ENCODE data around the gene SSR4. TPM values are rescaled to one million over a fixed set of nuclear protein-coding genes. Genes with fewer than 3 reads are reported as not detected.

SSR4 gene
- total RNA-seq = 133 and 187 TPM in 2 replicates

DNA sequence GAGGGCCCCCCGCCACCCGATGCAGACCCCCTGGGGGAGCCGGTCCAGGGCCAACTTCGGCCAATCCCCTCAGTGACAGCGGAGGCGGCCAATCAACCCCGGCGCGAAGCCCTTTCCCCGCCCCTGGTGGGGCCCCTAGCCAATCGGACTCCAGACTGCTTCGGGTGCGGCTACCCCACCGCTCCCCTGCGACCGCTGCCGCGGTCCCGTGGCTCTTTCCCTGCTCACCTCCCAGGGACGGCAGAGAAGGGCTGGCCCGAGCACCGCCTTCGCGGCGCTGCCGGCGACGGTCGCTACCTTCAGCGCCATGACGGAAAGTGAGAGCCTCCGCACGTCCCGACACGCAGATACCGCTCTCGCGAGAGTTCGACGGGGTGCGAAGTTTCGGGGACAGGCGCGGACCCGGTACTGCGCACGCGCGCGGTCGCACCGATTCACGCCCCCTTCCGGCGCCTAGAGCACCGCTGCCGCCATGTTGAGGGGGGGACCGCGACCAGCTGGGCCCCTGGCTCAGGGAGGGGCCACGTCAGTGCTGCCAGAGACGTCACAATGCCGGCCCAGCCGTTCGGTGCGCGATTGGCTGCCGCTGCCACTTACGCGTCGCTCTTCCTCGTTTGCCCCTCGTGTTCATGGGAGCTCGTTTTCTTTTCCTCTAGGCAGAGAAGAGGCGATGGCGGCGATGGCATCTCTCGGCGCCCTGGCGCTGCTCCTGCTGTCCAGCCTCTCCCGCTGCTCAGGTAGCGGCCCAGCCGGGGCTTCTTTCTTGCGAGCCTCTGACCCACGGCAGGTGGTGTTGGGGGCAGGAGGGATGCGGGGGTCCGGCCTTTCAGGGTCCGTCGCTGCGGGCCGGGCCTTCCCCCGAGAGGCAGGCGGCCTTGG, at the start of gene SSR4, which contains the start of gene IDH3G:
TSS of gene SSR4 (plus strand) at position 651 of the 879 bp plus-strand sequence. CDS start at position 671, 20 bp downstream.
TSS of gene IDH3G (minus strand) at position 358 of the 879 bp plus-strand sequence. CDS start at position 309, 49 bp downstream.

DNA sequence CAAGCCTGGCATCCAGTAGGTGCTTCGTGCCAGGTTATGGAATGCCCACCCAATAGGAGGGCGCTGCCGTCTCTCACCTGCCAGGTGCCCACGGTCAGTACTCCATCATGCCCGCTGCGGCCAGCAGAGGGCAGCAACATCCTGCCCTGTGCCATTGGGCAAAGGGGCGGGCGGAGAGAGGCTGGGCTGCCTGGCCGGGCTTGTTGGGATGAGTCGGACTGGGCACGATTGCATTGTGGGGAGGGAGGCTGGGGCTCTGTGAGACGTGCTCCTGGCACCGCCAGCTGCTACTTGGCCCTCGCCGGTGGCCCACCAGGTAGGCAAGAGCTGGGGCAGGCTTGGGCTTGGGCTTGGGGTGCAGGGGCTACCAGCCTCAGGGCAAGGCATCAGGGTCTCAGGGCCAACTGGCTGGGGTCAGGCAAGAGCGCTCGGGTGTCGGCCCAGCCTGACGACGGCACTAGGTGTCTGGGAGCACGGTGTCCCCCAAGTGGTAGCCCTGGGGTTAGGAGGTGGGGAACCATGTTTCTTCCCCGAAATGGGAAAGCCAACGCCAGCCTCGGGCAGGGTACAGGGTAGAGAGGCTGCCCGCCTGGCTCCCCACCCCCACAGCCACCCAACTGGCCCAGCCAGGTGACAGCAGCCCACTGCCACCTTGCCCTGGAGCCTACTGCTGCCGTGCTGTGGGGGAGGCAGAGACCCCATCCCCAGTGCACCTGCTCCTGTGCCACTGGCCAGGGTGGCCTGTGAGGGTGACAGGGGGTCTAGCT, 30.3 kb upstream of the SSR4 start, which contains the start of gene PLXNB3:
TSS of gene PLXNB3 (plus strand) at position 261 of the 767 bp plus-strand sequence. CDS start 1,287 bp downstream, outside the sequence.

DNA sequence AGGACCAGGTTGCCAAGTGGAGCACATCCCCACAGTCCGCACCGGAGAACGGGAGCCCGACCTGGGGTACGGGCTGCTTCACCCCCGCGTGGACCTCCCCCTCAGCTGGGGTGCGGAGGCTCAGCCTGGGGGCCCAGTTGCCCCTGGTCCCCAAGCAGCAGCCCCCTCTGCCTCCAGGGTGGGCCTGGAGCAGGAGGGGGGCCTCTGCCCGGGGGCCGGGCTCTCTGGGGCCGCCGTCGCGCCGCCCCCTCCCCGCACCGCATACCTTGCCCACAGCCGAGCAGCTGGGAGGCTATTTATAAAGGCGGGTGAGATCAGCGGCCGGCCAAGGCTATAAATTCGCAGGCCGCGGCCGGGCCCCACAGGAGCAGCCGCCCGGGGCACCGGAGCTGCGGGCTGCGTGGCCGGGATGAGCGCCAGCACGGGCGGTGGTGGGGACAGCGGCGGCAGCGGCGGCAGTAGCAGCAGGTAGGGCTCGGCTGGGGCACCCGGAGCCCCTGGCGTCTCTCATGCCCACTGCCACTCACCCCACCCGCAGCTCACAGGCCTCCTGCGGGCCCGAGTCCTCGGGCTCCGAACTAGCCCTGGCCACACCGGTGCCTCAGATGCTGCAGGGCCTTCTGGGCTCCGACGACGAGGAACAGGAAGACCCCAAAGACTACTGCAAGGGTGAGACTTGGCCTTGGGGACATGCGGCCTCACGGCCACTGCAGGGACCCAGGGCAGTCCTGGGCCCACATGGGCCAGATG, 13.6 kb upstream of the SSR4 start, which contains the start of gene SRPK3:
TSS of gene SRPK3 (plus strand) at position 364 of the 750 bp plus-strand sequence. CDS start at position 410, 46 bp downstream.

DNA sequence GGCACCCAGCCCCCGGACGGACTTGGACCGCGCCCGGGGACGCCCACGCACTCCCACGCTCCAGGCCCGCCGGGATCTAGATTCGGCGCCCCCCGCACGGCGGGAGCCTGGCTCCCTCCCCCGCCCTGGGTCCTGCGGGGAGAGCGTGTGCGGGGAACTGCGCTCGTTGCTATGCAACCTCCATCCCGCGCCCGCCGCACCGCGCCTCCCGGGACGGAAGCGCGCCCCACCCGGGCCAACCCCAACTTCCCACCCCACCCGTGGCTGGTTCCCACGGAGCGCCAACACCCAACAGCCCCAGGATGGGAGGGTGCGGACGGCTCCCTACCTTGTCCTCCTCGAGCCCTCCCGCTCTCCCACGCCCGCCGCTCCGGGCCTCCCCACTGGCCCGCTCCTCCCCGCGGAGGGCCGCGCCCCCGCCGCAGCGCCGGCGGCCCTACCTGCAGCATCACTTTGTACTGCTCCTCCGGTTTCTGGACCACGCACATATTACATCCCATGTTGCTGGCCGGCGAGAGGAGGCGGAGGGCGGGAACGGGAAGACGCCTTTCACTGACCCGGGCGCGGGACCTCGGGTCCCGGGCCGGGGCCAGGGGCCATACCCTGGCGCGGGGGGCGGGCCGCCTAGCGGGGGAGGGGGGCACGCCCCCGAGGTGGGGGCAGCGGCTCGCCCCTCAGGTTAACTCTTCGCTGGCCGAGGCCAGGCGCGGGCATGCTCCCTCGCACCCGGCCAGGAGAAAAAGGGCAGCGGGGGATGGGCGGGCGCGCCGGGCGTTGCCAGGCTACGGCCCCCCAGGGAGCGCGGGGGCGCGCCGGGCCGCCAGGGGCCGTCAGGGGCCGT, 35.6 kb downstream of the SSR4 start, which contains the start of gene PDZD4:
TSS of gene PDZD4 (minus strand) at position 746 of the 841 bp plus-strand sequence. CDS start at position 500, 246 bp downstream.

Other genes starting within 250 kb of the SSR4 start
- gene CCNQ, start 195.5 kb upstream of the SSR4 start, total RNA-seq = 32.1 and 36.3 TPM in 2 replicates
- 0.09 TPM in 1 of 2 replicates, not detected in the other for gene DUSP9, start 147.5 kb upstream of the SSR4 start, total RNA-seq
- not detected in 2 replicates for gene PNCK, start 120.9 kb upstream of the SSR4 start, total RNA-seq
- 3.1 and 7.4 TPM in 2 replicates for gene SLC6A8, start 106.7 kb upstream of the SSR4 start, total RNA-seq
- 362 and 467 TPM in 2 replicates for gene BCAP31, start 70.3 kb upstream of the SSR4 start, total RNA-seq
- 6.0 and 7.7 TPM in 2 replicates for gene ABCD1, start 69.8 kb upstream of the SSR4 start, total RNA-seq
- gene PLXNB3, start 30.4 kb upstream of the SSR4 start, total RNA-seq = 2.4 and 3.1 TPM in 2 replicates
- 0.43 and 1.3 TPM in 2 replicates for gene SRPK3, start 13.6 kb upstream of the SSR4 start, total RNA-seq
- 34.8 and 39.1 TPM in 2 replicates for gene IDH3G, start 293 bp upstream of the SSR4 start, total RNA-seq
- 0.33 and 0.43 TPM in 2 replicates for gene PDZD4, start 35.9 kb downstream of the SSR4 start, total RNA-seq
- gene L1CAM, start 91.5 kb downstream of the SSR4 start, total RNA-seq = 0.26 and 1.1 TPM in 2 replicates
- 2.1 and 3.5 TPM in 2 replicates for gene AVPR2, start 110.0 kb downstream of the SSR4 start, total RNA-seq
- gene ARHGAP4, start 131.6 kb downstream of the SSR4 start, total RNA-seq = 3.7 and 4.8 TPM in 2 replicates
- 37.6 and 48.4 TPM in 2 replicates for gene NAA10, start 140.4 kb downstream of the SSR4 start, total RNA-seq
- gene RENBP, start 150.0 kb downstream of the SSR4 start, total RNA-seq = 29.9 and 44.2 TPM in 2 replicates
- gene HCFC1, start 177.2 kb downstream of the SSR4 start, total RNA-seq = 10.7 and 11.0 TPM in 2 replicates
- gene TMEM187, start 178.1 kb downstream of the SSR4 start, total RNA-seq = 6.4 TPM in 2 replicates
- 40.0 and 54.2 TPM in 2 replicates for gene IRAK1, start 225.2 kb downstream of the SSR4 start, total RNA-seq